ENCODE data around the gene MAVS.

DNA sequence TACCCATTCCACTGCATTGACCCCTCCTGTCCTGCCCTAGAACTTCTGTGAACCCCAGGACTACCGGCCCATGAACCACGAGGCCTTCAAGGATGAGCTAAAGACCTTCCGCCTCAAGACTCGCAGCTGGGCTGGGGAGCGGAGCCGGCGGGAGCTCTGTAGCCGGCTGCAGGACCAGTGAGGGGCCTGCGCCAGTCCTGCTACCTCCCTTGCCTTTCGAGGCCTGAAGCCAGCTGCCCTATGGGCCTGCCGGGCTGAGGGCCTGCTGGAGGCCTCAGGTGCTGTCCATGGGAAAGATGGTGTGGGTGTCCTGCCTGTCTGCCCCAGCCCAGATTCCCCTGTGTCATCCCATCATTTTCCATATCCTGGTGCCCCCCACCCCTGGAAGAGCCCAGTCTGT, 41.9 kb upstream of the MAVS start:
- TF ChIP-seq, protein P1, sequence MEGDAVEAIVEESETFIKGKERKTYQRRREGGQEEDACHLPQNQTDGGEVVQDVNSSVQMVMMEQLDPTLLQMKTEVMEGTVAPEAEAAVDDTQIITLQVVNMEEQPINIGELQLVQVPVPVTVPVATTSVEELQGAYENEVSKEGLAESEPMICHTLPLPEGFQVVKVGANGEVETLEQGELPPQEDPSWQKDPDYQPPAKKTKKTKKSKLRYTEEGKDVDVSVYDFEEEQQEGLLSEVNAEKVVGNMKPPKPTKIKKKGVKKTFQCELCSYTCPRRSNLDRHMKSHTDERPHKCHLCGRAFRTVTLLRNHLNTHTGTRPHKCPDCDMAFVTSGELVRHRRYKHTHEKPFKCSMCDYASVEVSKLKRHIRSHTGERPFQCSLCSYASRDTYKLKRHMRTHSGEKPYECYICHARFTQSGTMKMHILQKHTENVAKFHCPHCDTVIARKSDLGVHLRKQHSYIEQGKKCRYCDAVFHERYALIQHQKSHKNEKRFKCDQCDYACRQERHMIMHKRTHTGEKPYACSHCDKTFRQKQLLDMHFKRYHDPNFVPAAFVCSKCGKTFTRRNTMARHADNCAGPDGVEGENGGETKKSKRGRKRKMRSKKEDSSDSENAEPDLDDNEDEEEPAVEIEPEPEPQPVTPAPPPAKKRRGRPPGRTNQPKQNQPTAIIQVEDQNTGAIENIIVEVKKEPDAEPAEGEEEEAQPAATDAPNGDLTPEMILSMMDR (IDR thresholded peaks at IDR 0.05) = no peak
- no peak for TF ChIP-seq POLR2A (IDR thresholded peaks at IDR 0.05)

Measured in esophagus squamous epithelium (tissue), 4 donors.